NCI-H2107 treated with DMSO at 0.1 percent for 48 hours (cell line): ENCODE measurements around the gene ZNF497.
A peak's percentile ranks its signal among the peaks of the same experiment; 100 is the strongest.
"Not testable (repeated sequence)": the region's sequence is repeated elsewhere in the genome, so short reads cannot be mapped to it uniquely, and the experiment has no call there.

Experiments
- DNase-seq: peaks from one replicate; lab custom pipeline; 2025; ENCODE audit not compliant: unreplicated experiment; lab: John Stamatoyannopoulos, UW

The ZNF497 gene

GRCh38 chr19:58394821-58395219 lies 32.3 kb upstream of the ZNF497 start:
- no peak for DNase-seq

GRCh38 chr19:58393725-58394033 lies 31.1 kb upstream of the ZNF497 start:
- no peak for DNase-seq

- no peak for DNase-seq
Observed at GRCh38 chr19:58392945-58393724, 30.6 kb upstream of the ZNF497 start.

GRCh38 chr19:58388175-58388526 lies 25.6 kb upstream of the ZNF497 start:
- no peak for DNase-seq

GRCh38 chr19:58387338-58388174 lies 25.0 kb upstream of the ZNF497 start:
- no peak for DNase-seq

GRCh38 chr19:58386576-58387337 lies 24.2 kb upstream of the ZNF497 start, which contains the start of gene RPS5:
Gene RPS5 (plus strand): TSS chr19:58387269. CDS start chr19:58388138, 869 bp downstream.
- peak; percentile 93 for DNase-seq

GRCh38 chr19:58385891-58386575 lies 23.5 kb upstream of the ZNF497 start:
- DNase-seq: no peak

GRCh38 chr19:58385313-58385890 lies 22.9 kb upstream of the ZNF497 start:
- no peak for DNase-seq

- DNase-seq: no peak
Observed at GRCh38 chr19:58382997-58383603, 20.5 kb upstream of the ZNF497 start.

- no peak for DNase-seq
Observed at GRCh38 chr19:58381460-58382212, 19.1 kb upstream of the ZNF497 start.

- peak; percentile 98 for DNase-seq
Observed at GRCh38 chr19:58380662-58381459, 18.3 kb upstream of the ZNF497 start, which contains the start of gene ZNF837. Gene ZNF837 (minus strand): TSS chr19:58381030. CDS start chr19:58369332, 11,698 bp downstream.

- peak; percentile 45 for DNase-seq
Observed at GRCh38 chr19:58380037-58380661, 17.6 kb upstream of the ZNF497 start.

- DNase-seq: no peak
Observed at GRCh38 chr19:58379246-58379645, 16.7 kb upstream of the ZNF497 start.

GRCh38 chr19:58376724-58377123 lies 14.2 kb upstream of the ZNF497 start:
- not testable (repeated sequence) for DNase-seq

GRCh38 chr19:58374200-58374599 lies 11.6 kb upstream of the ZNF497 start:
- no peak for DNase-seq

GRCh38 chr19:58372311-58373133 lies 10.0 kb upstream of the ZNF497 start:
- no peak for DNase-seq
